GM18861 (cell line): ENCODE data around the gene TEAD4.

Source experiments
- ATAC-seq: cut with Tn5 transposase; IDR thresholded peaks from one replicate; pipeline ENCODE4 v1.9.1; 2021; ENCODE audit not compliant: unreplicated experiment

The TEAD4 gene

GRCh38 chr12:3076730-3077571 is 117.8 kb downstream of the TEAD4 start, which contains the start of gene TSPAN9:
TSS of gene TSPAN9 (plus strand) at chr12:3077379. CDS start at chr12:3201194, 123,815 bp downstream.
- ATAC-seq, result no peak

- ATAC-seq, result no peak
Measured at GRCh38 chr12:3077572-3078081, 118.4 kb downstream of the TEAD4 start.

DNA sequence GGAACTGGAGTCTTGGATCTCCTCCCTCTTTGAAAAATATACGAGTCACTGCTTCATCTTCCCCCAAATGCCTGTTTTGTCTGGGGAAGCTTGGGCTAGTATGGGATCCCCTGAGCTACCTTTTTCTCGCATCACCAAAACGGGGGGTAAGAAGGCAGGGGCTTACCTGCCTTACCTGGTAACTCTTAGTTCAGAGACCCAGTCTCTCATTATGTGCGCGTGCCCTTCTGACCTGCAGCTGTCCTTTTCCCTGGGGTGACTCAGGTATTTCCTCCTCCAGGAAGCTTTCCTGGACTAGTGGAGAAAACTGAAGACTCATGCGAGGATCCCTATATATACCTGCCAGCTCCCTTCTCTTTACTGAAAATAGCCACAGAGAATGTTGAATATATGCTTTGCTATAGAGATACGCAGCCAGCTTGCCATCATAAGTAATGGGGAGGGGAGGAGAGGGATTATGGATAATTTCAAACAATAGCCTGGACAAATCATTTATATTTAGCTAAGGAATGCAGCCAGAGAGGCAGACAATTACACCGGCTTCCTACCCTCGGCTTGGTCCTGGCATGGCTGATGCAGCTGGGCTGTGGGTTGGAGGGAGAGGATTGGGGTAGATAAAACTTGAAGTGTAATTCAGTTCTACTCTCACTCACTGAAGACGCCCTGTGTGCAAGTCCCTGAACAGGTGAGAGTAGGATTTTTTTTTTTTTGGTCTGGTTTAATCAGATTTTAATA is 119.1 kb downstream of the TEAD4 start:
- ATAC-seq, result no peak

DNA sequence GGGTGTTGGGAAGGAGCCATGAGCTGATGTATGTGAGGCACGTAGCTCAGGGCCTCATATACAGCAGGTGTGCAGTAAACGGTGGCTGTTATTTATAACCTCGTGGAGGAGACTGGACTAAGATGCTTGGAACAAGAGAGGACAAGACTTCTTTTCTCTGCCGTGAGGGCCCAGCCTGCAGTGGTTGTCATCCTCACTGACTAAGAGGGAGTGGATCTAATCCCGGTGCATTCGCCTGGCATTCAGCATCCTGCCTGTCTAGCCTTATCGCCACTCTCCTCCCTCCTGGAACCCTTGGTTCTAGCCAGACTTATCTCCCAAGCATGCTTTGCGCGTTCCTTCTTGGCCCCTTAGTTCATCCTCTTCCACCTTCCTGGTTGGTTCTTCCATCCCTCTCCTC is 121.9 kb downstream of the TEAD4 start:
- ATAC-seq, result no peak

DNA sequence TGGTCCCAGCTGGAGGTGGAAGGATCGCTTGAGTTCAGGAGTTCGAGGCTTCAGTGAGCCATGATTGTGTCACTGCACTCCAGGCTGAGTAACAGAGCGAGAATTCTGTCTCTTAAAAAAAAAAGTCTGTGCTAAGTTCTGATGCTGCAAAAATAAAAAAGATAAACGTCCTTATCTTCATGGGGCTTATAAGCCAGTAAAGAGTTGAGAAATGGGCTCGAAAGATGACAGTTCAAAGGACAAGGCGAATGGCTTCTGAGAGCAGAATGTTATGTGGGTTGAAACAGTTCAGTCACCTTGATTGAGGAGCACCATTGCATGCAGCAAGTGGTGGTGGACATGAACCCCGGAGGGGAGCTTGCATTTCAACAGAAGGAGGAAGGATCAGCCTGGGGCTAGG is 122.7 kb downstream of the TEAD4 start:
- ATAC-seq, result no peak

DNA sequence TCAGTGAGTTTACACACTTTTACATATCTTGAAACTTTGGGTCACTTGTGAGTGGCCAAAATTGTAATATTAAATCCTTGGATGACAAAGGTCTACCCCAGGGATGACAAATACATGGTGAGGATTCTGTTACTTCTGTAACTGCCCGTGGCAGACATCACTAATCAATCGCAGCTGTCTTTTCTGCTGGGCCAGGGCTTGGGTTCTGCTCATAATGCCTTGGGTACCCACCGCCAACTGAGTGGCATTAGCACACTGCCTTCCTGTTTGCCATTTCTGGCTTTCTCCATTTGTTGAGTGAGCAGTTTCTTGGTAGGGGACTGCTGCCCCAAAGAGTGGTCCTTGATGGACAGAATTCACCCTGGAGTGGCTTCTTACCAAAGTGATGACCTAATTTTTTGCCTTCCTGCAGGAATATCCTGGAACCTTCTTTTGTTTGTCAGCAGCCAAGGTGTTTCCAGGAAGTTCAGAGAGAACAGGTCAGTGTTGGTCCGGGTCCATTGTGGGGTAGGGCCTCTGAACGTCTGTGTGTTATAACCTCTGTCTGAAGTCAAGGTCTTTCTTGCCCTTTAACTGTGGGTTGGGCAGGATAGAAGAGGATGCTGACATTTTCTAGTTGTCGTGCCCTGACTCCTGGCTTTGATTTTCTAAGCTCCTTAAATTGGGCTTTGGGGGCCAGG is 124.2 kb downstream of the TEAD4 start:
- no peak for ATAC-seq

DNA sequence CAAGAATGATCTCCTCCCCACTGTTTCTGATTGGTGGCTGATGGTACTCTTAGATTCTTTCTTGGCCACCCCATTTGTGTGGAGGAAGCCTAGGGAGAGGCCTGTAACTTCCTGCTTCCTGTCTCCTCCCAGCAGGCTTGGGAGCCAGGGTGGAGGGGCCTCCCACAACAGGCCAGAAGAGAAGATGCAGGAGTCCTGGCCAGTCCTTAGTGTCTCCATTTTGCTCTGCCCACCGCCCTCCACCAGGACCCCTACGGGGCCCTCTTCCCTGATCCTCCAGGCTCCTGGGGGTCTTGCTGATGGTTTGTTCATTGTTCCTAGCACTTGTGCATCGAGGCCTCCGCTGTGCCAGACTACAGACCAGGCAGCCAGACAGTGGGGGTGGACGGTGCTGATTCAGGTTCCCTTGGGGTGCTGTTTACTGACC is 124.7 kb downstream of the TEAD4 start:
- no peak for ATAC-seq

DNA sequence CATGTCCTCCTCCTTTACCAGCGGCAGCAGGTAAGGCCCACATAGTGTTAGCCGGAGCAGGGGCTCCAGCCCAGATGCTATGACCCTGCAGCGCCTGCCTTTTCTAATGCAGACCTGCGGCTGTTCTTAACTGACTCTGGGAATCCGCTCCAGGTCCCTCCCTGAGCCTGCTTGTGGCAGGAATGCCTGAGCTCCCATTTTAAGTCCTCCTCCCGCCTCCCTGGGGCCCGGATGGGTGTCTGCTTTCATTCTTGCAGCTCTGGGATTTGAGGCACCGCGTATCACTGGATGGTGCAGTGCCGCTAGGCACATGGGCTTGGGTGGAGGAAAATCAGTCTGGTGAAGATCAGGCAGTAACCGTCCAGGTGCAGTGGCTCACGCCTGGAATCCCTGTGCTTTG is 125.5 kb downstream of the TEAD4 start:
- ATAC-seq, result no peak

- no peak for ATAC-seq
Measured at GRCh38 chr12:3085341-3086139, 126.3 kb downstream of the TEAD4 start.

- ATAC-seq, result no peak
Measured at GRCh38 chr12:3086211-3086610, 127.0 kb downstream of the TEAD4 start.

DNA sequence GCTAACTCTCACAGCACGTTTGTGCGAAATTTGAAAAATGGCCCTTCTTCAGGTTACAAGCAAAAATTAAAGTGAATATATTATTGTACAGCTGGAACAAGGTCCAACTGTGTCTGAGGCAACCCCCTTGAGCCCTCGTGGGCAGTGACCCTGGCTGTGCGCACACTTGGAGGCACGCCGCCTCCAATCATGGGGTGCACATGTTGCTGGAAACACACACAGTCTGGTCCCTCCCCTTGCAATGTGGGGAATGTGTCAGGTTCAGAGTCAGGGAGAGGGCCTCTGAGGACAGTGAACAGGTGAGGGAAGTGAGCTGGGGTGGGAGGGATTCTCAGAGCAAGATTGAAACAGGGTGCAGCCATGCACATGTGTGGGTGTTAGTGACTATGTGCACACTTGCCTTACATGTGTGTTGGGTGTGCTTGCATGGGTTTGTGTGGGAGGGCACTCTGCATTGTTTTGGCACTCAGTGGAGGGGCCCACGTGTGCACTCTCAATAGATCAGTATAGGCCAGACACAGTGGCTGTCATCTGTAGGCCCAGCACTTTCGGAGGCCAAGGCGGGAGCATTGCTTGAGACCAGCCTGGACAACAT is 127.6 kb downstream of the TEAD4 start:
- no peak for ATAC-seq

DNA sequence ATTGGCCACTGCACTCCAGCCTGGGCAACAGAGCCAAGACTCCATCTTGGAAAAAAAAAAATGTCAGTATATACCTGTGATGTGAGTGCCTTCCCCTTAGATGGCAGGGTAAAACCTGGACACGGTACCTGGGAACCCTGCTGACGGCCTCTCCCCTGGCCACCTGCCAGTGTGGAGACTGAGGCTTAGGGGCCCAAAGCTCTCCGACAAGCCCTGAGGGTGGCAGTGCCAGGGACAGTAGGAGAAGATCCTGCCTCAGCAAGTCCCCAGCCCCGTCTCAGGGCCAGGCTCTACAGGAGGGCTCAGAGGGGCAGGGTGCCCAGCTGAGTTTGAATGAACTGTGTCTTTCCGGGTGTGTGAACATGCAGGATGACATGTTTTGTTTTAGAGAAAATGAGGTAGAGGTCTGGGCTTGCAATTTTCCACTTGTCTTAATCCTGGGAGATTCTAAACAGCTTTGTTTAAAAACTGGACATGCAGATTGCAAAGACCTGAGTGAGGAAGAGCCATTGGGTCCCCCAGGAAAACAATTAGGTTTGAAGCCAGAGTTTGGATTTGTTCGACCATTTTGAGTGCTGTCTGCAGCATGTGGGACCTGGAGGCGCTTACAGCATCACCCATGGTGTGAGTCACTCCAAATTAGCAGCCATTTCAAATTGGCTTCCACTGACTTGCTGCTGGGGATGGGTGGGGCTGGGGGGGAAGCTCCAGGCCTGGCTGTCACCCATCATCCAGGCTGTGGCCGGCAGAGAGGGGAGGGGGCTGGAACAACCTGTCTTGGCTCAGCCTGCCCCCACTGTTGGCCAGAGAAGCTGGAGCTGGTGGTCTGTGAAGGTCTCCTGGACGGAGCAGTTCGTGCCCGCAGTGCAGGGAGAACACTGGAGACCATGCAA is 128.8 kb downstream of the TEAD4 start:
- ATAC-seq, result no peak

- ATAC-seq, result no peak
Measured at GRCh38 chr12:3089588-3089987, 130.4 kb downstream of the TEAD4 start.
